PFSK-1 (cell line): ENCODE data around the gene KCNQ5.

Experiments
- FOXP2 ChIP-seq: optimal IDR thresholded peaks from 2 replicates; pipeline ENCODE3; 2011; ENCODE audit warnings: borderline replicate concordance, control low read depth, inconsistent platforms; ENCODE audit not compliant: insufficient read depth; ENCODE audit errors: extremely low read length, extremely low read depth
- POLR2AphosphoS5 ChIP-seq: IDR thresholded peaks from 2 replicates; pipeline ENCODE4 v1.6.1; 2012; ENCODE audit warnings: low read depth, mild to moderate bottlenecking, control low read depth, low read length, moderate library complexity
- SIN3A ChIP-seq: IDR thresholded peaks from 2 replicates; pipeline ENCODE4 v1.6.1; 2012; ENCODE audit warnings: mild to moderate bottlenecking, low read length, moderate library complexity, borderline replicate concordance; ENCODE audit not compliant: insufficient read depth
- TAF1 ChIP-seq: IDR thresholded peaks from 2 replicates; pipeline ENCODE4 v1.6.1; 2012; ENCODE audit warnings: low read length, control low read depth, borderline replicate concordance; ENCODE audit not compliant: insufficient read depth
- TF ChIP-seq, protein P1 (sequence below), 2 experiments: IDR thresholded peaks; 2 replicates each; pipeline versions ENCODE4 v1.6.1 to v1.8.0; 2011 to 2012; ENCODE audit warnings: low read depth in 2 of 2, low read length in 2 of 2, control low read depth in 1 of 2, inconsistent platforms in 1 of 2, mild to moderate bottlenecking in 1 of 2, moderate library complexity in 1 of 2; ENCODE audit not compliant: insufficient read depth in 1 of 2

The KCNQ5 gene

DNA sequence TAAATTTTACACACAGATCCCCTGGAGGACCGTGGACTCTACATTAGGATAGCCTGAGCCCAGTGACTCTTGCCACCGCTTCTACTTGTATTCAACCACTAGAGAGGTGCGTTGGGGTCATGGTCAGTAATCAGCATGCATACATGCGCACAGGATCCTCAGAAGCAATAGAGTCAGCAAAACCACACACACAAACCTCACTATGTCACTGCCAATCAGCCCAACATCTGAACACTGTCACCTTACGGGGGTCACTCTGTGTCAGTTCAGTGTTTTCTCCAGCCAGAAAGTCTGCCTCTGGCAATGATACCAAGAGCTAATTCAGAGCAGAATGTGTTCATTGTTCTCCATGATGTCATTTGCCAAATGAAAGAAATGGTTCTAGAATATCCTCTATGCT lies 378.1 kb downstream of the KCNQ5 start:
- TF ChIP-seq POLR2AphosphoS5 = no peak
- TF ChIP-seq FOXP2 = no peak
- TF ChIP-seq SIN3A = no peak
- TF ChIP-seq, protein P1, sequence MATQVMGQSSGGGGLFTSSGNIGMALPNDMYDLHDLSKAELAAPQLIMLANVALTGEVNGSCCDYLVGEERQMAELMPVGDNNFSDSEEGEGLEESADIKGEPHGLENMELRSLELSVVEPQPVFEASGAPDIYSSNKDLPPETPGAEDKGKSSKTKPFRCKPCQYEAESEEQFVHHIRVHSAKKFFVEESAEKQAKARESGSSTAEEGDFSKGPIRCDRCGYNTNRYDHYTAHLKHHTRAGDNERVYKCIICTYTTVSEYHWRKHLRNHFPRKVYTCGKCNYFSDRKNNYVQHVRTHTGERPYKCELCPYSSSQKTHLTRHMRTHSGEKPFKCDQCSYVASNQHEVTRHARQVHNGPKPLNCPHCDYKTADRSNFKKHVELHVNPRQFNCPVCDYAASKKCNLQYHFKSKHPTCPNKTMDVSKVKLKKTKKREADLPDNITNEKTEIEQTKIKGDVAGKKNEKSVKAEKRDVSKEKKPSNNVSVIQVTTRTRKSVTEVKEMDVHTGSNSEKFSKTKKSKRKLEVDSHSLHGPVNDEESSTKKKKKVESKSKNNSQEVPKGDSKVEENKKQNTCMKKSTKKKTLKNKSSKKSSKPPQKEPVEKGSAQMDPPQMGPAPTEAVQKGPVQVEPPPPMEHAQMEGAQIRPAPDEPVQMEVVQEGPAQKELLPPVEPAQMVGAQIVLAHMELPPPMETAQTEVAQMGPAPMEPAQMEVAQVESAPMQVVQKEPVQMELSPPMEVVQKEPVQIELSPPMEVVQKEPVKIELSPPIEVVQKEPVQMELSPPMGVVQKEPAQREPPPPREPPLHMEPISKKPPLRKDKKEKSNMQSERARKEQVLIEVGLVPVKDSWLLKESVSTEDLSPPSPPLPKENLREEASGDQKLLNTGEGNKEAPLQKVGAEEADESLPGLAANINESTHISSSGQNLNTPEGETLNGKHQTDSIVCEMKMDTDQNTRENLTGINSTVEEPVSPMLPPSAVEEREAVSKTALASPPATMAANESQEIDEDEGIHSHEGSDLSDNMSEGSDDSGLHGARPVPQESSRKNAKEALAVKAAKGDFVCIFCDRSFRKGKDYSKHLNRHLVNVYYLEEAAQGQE (IDR thresholded peaks at IDR 0.05; ENCODE audit: insufficient read depth in 1 of 2, low read depth in 2 of 2, low read length in 2 of 2) = no peak
- no peak for TF ChIP-seq TAF1

DNA sequence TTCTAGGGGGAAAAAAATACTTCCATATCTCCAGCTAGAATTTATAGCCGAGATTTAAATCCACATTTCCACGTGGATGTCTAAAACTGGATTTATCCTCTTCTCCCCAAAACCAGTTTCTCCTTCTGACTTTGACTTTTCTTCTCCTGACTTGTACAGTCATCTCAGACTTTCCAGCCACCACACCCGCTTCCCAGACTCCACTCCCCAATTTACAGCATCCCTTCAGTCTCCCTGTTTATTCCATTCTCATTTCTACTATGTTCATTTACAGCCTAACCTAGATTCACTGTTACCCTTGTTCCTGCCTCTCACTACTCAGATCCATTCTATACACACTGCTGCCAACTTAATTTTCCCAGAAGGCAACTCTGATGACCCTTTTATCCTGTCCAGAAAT lies 378.6 kb downstream of the KCNQ5 start:
- TF ChIP-seq POLR2AphosphoS5 = no peak
- TF ChIP-seq, protein P1 (IDR thresholded peaks at IDR 0.05; ENCODE audit: insufficient read depth in 1 of 2, low read depth in 2 of 2, low read length in 2 of 2) = no peak
- TF ChIP-seq SIN3A = no peak
- no peak for TF ChIP-seq FOXP2
- TF ChIP-seq TAF1 = no peak

DNA sequence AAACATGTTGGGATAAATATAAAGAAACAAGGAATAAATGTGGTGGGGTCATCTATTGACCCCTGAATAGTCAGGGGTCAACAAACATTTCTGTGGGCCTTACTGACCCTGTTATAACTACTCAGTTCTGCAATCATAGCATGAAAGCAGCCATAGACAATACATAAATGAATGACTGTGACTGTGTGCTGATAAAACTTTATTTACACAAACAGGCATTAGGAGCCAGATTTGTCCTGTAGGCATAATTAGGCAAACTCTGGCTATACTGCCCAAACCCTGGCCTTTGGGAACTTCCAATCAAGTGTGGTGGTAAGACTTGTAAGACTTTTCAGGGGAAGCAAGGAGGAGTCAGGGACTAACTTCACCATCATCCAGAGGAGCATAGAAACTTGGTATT lies 380.7 kb downstream of the KCNQ5 start:
- TF ChIP-seq POLR2AphosphoS5 (no peak), TAF1 (no peak), FOXP2 (no peak), SIN3A (no peak)
- TF ChIP-seq, protein P1 (IDR thresholded peaks at IDR 0.05; ENCODE audit: insufficient read depth in 1 of 2, low read depth in 2 of 2, low read length in 2 of 2) = no peak

DNA sequence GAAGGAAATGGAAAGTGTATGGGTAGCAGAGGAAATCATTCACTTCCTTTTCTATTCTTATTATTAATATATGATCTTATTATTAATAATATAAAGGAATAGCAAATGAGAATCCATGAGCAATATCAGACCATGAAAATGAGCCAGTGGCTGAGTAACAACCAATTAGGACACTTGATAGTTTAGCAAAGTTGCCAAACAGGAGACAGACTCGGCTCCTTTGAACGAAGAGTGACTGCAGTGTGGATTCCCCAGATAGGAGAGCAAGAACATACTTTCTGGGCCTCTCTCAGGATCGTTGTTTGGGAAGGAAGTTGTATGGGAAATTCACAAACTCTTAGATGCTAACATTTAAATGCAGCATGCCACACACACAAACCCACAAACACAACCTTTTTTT lies 381.4 kb downstream of the KCNQ5 start:
- TF ChIP-seq, protein P1 (IDR thresholded peaks at IDR 0.05; ENCODE audit: insufficient read depth in 1 of 2, low read depth in 2 of 2, low read length in 2 of 2) = no peak
- TF ChIP-seq SIN3A (no peak), FOXP2 (no peak), POLR2AphosphoS5 (no peak)

DNA sequence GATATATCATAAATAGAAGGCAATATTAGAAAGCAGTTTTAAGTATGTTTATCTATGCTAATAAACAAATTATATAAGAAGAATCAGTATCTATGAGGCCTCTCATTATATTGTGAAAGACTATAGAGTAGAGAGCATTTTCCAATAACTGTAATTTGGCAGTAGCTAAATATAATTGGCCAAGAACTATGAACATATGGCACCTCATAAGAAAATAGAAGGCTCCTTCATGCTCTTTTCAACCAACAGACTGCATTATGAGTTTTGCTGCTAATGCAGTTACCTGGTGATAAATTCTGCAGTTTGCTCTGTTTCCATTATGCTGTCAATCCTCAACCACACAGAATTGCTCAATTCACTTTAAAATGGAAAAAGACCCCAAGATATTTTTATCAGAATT lies 382.4 kb downstream of the KCNQ5 start:
- TF ChIP-seq, protein P1 (IDR thresholded peaks at IDR 0.05; ENCODE audit: insufficient read depth in 1 of 2, low read depth in 2 of 2, low read length in 2 of 2) = no peak
- no peak for TF ChIP-seq FOXP2
- TF ChIP-seq POLR2AphosphoS5 = no peak
- TF ChIP-seq TAF1 = no peak
- no peak for TF ChIP-seq SIN3A
